ENCODE data around the gene ZNF197. TPM values are rescaled to one million over a fixed set of nuclear protein-coding genes. Genes with fewer than 3 reads are reported as not detected.

Gene ZNF197
- total RNA-seq, 1 experiment from 2014 or later = 7.0 TPM

- Histone ChIP-seq H3K27me3 (ENCODE audit: control insufficient read depth, insufficient read depth, low read length) (no peaks in the 10 kb centered on the region), H3K9me3 (ENCODE audit: control insufficient read depth, insufficient read depth, low read depth, low read length) (peaks cover 47% of the 10 kb centered on the region), H3K27ac (ENCODE audit: low read length) (no peak overlapping the region), H3K36me3 (ENCODE audit: control insufficient read depth, insufficient read depth, low read length) (peaks cover 9% of the 10 kb centered on the region), H3K4me3 (ENCODE audit: low read depth in 2 of 2, low read length in 2 of 2) (no peak overlapping the region), H3K4me1 (ENCODE audit: control insufficient read depth, insufficient read depth, low read length) (no peaks in the 10 kb centered on the region)
- DNase-seq (ENCODE audit: low read depth, low spot score) (no peak), ATAC-seq (no peak)
- CTCF ChIA-PET = no interaction called here
- intact Hi-C loops (cut with micrococcal nuclease; ENCODE audit: unreplicated experiment) = no loop called here
- no peak for TF ChIP-seq SIN3A (IDR thresholded peaks at IDR 0.05; ENCODE audit: borderline replicate concordance, insufficient read depth, low read depth, low read length)
- TF ChIP-seq CTCF (IDR thresholded peaks at IDR 0.05) = no peak
- no peak for TF ChIP-seq TCF7L2 (IDR thresholded peaks at IDR 0.05; ENCODE audit: low read depth, low read length)
- TF ChIP-seq POLR2AphosphoS5 (IDR thresholded peaks at IDR 0.05; ENCODE audit: low read depth, low read length) = no peak
- TF ChIP-seq REST (IDR thresholded peaks at IDR 0.05; ENCODE audit: insufficient read depth in 1 of 2, low read depth in 2 of 2, low read length in 1 of 2) = no peak
- no TSS peak for BruUV-seq (replicated peaks)
- POLR2A ChIA-PET = no interaction called here
- in situ Hi-C loops (cut with HindIII; ENCODE audit: low pct_unique_long_range_greater_than_20kb, low sequenced_read_pairs) = no loop called here
Observed at GRCh38 chr3:44659434-44659833, 34.6 kb downstream of the ZNF197 start.

GRCh38 chr3:44661189-44661588 lies 36.4 kb downstream of the ZNF197 start:
- TF ChIP-seq SIN3A (IDR thresholded peaks at IDR 0.05; ENCODE audit: borderline replicate concordance, insufficient read depth, low read depth, low read length) = no peak
- TF ChIP-seq TCF7L2 (IDR thresholded peaks at IDR 0.05; ENCODE audit: low read depth, low read length) = no peak
- no peak for TF ChIP-seq POLR2AphosphoS5 (IDR thresholded peaks at IDR 0.05; ENCODE audit: low read depth, low read length)
- TF ChIP-seq REST (IDR thresholded peaks at IDR 0.05; ENCODE audit: insufficient read depth in 1 of 2, low read depth in 2 of 2, low read length in 1 of 2) = no peak
- no peak for TF ChIP-seq CTCF (IDR thresholded peaks at IDR 0.05)
- in situ Hi-C loops (cut with HindIII; ENCODE audit: low pct_unique_long_range_greater_than_20kb, low sequenced_read_pairs) (no loop called here), intact Hi-C loops (cut with micrococcal nuclease; ENCODE audit: unreplicated experiment) (no loop called here)
- H3K27me3 ChIP-seq (ENCODE audit: control insufficient read depth, insufficient read depth, low read length) = no peaks in the 10 kb centered on the region
- ChIA-PET CTCF (no interaction called here), POLR2A (no interaction called here)
- H3K4me1 ChIP-seq (ENCODE audit: control insufficient read depth, insufficient read depth, low read length) = no peaks in the 10 kb centered on the region
- H3K27ac ChIP-seq (ENCODE audit: low read length) = no peak overlapping the region
- no peak overlapping the region for H3K4me3 ChIP-seq (ENCODE audit: low read depth in 2 of 2, low read length in 2 of 2)
- H3K36me3 ChIP-seq (ENCODE audit: control insufficient read depth, insufficient read depth, low read length) = peaks cover 6% of the 10 kb centered on the region
- H3K9me3 ChIP-seq (ENCODE audit: control insufficient read depth, insufficient read depth, low read depth, low read length) = peaks cover 37% of the 10 kb centered on the region
- ATAC-seq = no peak
- BruUV-seq (replicated peaks) = no TSS peak
- no peak for DNase-seq (ENCODE audit: low read depth, low spot score)
